Right lobe of liver (tissue), 6 donors: ENCODE data around the gene MEGF9. TPM values are rescaled to one million over a fixed set of nuclear protein-coding genes. Genes with fewer than 3 reads are reported as not detected.

ENCODE experiments used
- ATAC-seq, 4 donors: fragments of 200-7000 bp; cut with Tn5 transposase; one replicate each; pipeline ENCODE4 v1.9.1; 2020; ENCODE audit warnings: mild to moderate bottlenecking in 4 of 4, moderate library complexity in 4 of 4
- DNase-seq, 3 donors: peaks; one replicate each; pipeline ENCODE4 v3.0.0-alpha.2; 2020
- H3K27ac ChIP-seq, 3 donors: fragments of 200-600 bp; one replicate each; pipeline ENCODE4 v1.8.0; 2022
- H3K27me3 ChIP-seq, 2 donors: fragments of 200-600 bp; one replicate each; pipeline ENCODE4 v1.8.0; 2022
- H3K36me3 ChIP-seq, 4 donors: fragments of 200-600 bp; sonication (generic) in 1 of 4; one replicate each; pipeline versions ENCODE4 v1.5.1 to v1.8.0; 2017 to 2022; ENCODE audit warnings: control low read depth in 1 of 4
- H3K4me1 ChIP-seq, 4 donors: fragments of 200-600 bp; sonication (generic) in 1 of 4; one replicate each; pipeline versions ENCODE4 v1.5.1 to v1.8.0; 2017 to 2022; ENCODE audit warnings: control low read depth in 1 of 4
- H3K4me3 ChIP-seq, 3 donors: fragments of 200-600 bp; one replicate each; pipeline ENCODE4 v1.8.0; 2022
- H3K9me3 ChIP-seq, 4 donors: fragments of 200-600 bp; sonication (generic) in 1 of 4; one replicate each; pipeline versions ENCODE4 v1.5.1 to v1.8.0; 2017 to 2022; ENCODE audit warnings: control low read depth in 1 of 4
- POLR2A ChIP-seq: fragments of 450-650 bp; IDR thresholded peaks from one replicate; pipeline ENCODE4 v1.6.1; 2017; ENCODE audit warnings: antibody characterized with exemption, mild to moderate bottlenecking
- WGBS: methylation state at CpG from one replicate; pipeline ENCODE4 v1.1.6; 2018; ENCODE audit warnings: low coverage, low lambda C conversion rate; ENCODE audit not compliant: insufficient coverage; ENCODE audit errors: missing lambda C conversion rate; 5-methylcytosine and 5-hydroxymethylcytosine counted together
- intact Hi-C, 2 donors: fragments of 100-400 bp; cut with DNase I; formaldehyde crosslinking; loops; one replicate each; pipeline versions ENCODE4 v1.11.2 to v1.14.1; 2022
- total RNA-seq, 6 experiments: library from RNA; depleted of rRNA in 2 of 6; stranded (reverse); fragments of >200 nt in 2 of 6; fragmentation: NEBNext Ultra II Directional in 3 of 6; extraction: Animal tissue kit (Norgen Biotek cat#: 25700) in 3 of 6; gene quantifications; one replicate each; pipeline versions ENCODE4 v1.1.0 to v1.2.4, GENCODE V29; 2016 to 2023
- TF ChIP-seq, protein P1 (sequence below), 4 donors: fragments of 200-600 bp in 3 of 4; fragments of 450-650 bp in 1 of 4; IDR thresholded peaks; one replicate each; pipeline versions ENCODE4 v1.5.1 to v1.8.0; 2016 to 2022; ENCODE audit warnings: antibody characterized with exemption in 4 of 4, mild to moderate bottlenecking in 2 of 4
- donor health status: DM: no; HTN: yes; CAD: no.
- donor health status: DM: no; HTN: no; CAD: no.
- donor health status: DM: no; HTN: no; CAD: no.
- donor health status: DM: no; HTN: yes; CAD: no.
- donor health status: DM: no; HTN: yes; CAD: no.

Gene MEGF9
- total RNA-seq, 6 experiments from 2014 or later, result 26.8 to 49.0 (median 38.2) TPM

DNA sequence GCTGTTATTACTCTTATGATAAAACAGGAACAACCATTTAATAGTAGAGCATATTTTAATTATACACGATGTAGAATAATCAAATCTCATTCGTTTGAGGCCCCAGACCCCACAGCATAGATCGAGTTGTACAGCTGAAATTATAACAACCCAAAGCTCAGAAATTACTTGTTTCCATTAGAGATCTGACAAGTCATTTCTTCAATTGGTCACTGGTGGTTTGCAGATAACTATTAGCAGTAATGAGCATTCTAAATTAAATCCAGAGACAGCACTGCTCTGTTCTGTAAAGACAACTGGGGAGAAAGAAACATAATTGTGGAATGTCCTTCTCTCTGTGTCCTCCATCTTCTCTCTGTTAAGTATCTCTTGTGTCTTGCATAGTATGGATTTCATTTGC, 147.2 kb downstream of the MEGF9 start:
- H3K27ac ChIP-seq, result no peak overlapping the region
- no peak overlapping the region for H3K4me3 ChIP-seq
- peaks cover 0 to 18% (median 3%) of the 10 kb centered on the region in 4 donors for H3K36me3 ChIP-seq
- peaks cover 0 to 19% (median 11%) of the 10 kb centered on the region in 4 donors for H3K4me1 ChIP-seq
- intact Hi-C loops, result no loop called here
- 94% methylated on average over 3 of the region's 3 CpGs for WGBS
- DNase-seq, result no peak
- H3K27me3 ChIP-seq, result no peaks in the 10 kb centered on the region
- TF ChIP-seq, protein P1, sequence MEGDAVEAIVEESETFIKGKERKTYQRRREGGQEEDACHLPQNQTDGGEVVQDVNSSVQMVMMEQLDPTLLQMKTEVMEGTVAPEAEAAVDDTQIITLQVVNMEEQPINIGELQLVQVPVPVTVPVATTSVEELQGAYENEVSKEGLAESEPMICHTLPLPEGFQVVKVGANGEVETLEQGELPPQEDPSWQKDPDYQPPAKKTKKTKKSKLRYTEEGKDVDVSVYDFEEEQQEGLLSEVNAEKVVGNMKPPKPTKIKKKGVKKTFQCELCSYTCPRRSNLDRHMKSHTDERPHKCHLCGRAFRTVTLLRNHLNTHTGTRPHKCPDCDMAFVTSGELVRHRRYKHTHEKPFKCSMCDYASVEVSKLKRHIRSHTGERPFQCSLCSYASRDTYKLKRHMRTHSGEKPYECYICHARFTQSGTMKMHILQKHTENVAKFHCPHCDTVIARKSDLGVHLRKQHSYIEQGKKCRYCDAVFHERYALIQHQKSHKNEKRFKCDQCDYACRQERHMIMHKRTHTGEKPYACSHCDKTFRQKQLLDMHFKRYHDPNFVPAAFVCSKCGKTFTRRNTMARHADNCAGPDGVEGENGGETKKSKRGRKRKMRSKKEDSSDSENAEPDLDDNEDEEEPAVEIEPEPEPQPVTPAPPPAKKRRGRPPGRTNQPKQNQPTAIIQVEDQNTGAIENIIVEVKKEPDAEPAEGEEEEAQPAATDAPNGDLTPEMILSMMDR (IDR thresholded peaks at IDR 0.05), result no peak
- no peak for TF ChIP-seq POLR2A
- no peak for ATAC-seq
- no peaks in the 10 kb centered on the region for H3K9me3 ChIP-seq

DNA sequence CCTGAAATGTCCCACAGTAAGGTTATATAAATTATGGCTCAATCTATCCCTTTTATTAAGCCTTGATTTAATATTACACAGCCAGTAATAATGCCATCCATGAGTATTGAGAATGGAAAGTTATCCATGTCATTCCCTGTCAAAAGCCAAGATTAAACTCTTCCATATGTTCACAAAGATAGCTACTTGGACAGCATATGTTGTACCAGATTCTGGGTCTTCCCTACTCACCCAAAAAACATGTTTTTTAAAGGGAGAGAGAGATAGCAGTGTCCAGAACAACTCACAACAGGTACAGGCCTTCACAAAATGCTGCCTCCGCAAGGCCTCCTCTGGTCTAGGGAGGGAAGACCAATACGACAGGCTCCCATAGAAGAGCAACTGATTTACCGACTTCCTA, 149.7 kb downstream of the MEGF9 start:
- ATAC-seq (no peak), DNase-seq (no peak)
- H3K27ac ChIP-seq, result no peak overlapping the region
- H3K4me1 ChIP-seq, result peaks cover 0 to under 1% (median 0%) of the 10 kb centered on the region in 4 donors
- TF ChIP-seq, protein P1 (IDR thresholded peaks at IDR 0.05), result no peak
- TF ChIP-seq POLR2A, result no peak
- H3K36me3 ChIP-seq, result peaks cover 0 to 18% (median under 1%) of the 10 kb centered on the region in 4 donors
- 100% methylated on average over 3 of the region's 3 CpGs for WGBS
- H3K4me3 ChIP-seq, result no peak overlapping the region
- H3K9me3 ChIP-seq, result no peaks in the 10 kb centered on the region
- intact Hi-C loops, result no loop called here
- H3K27me3 ChIP-seq, result no peaks in the 10 kb centered on the region

DNA sequence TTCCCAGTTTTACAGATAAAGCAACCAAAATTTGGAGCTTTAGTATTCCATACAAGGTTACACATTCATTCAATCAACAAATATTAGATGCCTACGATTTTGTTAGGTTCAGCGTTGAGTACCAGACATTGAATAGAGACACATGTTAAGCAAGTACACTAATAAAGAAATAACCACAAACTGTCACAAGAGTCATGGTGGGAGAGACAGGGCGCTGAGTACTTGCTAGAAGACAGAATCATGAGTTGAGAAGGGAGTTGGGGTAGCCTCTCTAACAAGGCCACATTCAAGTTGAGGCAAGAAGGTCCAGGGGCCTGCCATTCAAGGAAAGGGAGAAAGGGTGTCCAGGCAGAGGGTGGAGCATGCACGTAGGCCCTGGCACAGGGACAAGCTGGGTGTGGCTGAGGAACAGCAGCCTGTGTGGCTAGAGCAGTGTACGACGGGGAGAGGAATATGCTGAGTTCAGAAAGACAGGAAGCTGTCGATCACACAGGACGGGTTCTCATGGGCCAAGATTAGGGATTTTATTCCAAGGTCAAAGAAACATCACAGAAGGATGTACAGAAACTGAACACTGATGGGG, 151.3 kb downstream of the MEGF9 start:
- intact Hi-C loops, result no loop called here
- Histone ChIP-seq H3K4me1 (no peaks in the 10 kb centered on the region), H3K27me3 (no peaks in the 10 kb centered on the region), H3K36me3 (peaks cover 0 to 13% (median 0%) of the 10 kb centered on the region in 4 donors), H3K9me3 (no peaks in the 10 kb centered on the region), H3K27ac (no peak overlapping the region), H3K4me3 (no peak overlapping the region)
- TF ChIP-seq, protein P1 (IDR thresholded peaks at IDR 0.05), result no peak
- no peak for TF ChIP-seq POLR2A
- 67% methylated on average over 8 of the region's 8 CpGs for WGBS
- peak in 1 of 3 donors; percentile 32 for DNase-seq
- ATAC-seq, result peak; percentile 30 to 61 (median 50)

DNA sequence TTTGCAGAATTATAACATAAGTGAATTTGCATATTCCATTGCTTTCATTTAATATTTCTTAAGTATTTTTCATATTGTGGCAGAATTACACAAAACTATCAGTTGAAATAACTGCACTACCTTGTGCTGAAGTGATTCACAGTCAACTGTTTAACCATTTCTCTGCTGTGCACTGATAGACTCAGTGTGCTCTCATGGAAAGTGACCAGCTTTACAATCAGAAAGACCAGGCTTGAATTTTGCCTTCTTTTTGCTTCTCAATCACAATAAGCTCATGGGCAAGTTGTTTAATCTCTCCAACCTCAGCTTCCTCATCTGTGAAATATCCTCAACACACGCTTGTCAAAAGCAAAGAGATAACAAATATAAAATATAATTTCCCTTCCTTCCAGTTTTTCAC, 152.6 kb downstream of the MEGF9 start:
- no peak for ATAC-seq
- H3K27me3 ChIP-seq, result no peaks in the 10 kb centered on the region
- no peaks in the 10 kb centered on the region for H3K9me3 ChIP-seq
- intact Hi-C loops, result no loop called here
- peaks cover 0 to 2% (median 0%) of the 10 kb centered on the region in 4 donors for H3K36me3 ChIP-seq
- DNase-seq, result no peak
- 73% methylated on average over 1 of the region's 1 CpG for WGBS
- H3K27ac ChIP-seq, result no peak overlapping the region
- TF ChIP-seq, protein P1 (IDR thresholded peaks at IDR 0.05), result no peak
- no peak for TF ChIP-seq POLR2A
- peaks cover 0 to 12% (median 0%) of the 10 kb centered on the region in 4 donors for H3K4me1 ChIP-seq
- no peak overlapping the region for H3K4me3 ChIP-seq
